Measurements from ENCODE around the gene EHBP1.

Gene EHBP1

DNA sequence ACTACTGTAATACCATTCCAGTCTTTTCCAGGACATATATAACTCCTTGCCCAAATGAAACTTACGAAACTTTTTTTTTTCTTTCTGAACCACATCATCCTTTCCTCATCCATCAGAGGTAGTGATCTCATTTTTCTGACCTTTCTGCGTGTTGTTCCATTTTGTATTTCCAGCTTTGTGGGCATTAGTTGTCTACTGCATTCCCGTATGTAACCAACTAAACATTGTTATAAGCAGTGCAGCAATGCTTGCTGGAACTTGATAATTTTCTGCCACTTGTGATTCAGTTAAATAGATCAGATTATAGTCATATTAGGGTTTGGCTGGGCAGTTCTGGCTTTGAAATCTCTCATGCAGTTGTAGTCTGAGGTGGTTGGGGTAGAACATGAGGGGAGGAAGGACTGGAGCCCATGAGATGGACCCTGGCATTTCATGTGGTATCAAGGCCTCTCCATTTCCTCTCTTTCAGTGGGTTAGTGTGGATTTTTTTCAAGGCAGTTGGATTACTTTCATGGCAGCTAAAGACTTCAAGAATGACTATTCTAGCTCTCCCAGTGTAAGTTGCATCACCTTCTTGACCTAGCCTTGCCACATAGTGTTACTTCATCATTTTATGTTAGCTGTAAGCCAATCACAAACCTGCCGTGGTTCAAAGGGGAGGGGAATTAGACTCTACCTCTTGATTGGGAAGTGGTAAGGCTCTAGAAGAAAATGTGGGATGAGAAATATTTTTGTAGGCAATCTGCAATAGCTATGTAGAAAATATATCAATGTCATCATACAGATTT, 80.5 kb downstream of the EHBP1 start:
- DNase-seq: no peak

DNA sequence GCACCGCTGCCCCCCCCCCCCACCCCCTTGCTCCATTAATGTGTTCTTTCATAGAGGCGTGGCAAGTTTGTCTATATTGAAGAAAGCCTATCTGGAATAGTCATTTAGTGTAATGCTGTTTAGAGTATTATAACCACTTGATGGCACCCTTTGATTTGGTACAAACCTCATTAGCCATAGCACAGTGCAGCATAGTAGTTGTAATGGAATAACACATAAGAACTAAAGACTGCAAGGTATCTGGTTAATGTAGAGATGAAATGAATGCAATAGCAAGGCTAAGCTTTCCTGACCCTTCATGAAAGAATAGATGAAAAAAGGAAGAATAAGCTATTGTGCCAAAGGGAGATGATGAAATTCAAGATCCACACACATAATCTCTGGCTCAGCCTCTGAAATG, 81.9 kb downstream of the EHBP1 start:
- no peak for DNase-seq

DNA sequence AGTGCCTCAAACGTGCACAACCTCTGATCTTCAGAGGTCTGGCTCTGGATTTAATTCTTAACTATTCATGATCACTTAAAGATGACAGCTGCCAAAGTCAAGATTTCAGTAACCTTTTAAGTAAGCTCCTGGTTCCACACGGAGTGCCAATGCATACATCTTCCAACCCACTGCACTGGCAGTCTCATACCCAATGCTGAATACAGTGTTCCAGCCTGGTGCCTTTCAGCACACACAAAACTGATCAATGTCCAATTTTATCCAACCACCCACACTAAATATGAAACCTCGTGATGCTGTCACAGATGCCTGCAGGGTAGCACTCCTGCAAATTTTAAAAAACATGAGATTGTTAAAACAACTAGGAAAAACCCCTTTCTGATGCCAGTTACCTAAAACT, 84.0 kb downstream of the EHBP1 start:
- DNase-seq: no peak

DNA sequence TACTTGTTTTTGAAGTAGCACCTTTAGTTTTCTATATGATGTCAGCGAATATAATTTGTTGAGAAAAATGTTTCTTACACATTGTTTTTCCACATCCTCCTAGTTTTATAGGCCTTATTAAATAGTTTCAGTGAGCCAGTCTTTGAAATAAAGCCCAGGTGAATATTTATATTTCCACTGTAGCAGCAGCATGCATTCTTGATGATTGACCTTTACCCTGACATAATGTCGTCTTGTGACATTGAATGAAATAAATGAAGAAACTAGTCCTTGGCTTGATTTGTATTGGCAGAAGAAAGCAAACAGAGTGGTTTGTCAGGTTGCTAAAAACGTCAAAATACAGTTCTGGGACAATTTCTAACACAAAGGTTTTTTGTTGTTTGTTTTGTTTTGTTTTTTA, 84.4 kb downstream of the EHBP1 start:
- DNase-seq: no peak

DNA sequence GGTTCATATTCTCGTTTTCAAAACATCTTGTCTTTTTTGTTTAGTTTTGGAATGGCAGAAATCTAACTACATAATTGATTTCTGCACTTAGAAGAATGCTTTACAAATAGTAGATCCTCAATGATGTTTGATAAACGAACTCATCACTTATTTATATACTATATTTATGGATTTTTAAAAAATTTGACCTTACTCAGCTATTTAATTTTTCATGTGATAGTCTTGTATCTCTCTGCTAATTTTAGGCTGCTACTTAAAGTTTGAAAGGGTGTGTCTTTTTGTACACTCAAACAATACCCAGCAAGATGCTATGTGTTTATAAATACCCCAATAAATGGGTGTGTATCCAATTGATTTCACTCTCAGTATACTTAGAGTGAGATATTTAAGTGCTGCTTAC, 86.9 kb downstream of the EHBP1 start:
- DNase-seq: no peak

DNA sequence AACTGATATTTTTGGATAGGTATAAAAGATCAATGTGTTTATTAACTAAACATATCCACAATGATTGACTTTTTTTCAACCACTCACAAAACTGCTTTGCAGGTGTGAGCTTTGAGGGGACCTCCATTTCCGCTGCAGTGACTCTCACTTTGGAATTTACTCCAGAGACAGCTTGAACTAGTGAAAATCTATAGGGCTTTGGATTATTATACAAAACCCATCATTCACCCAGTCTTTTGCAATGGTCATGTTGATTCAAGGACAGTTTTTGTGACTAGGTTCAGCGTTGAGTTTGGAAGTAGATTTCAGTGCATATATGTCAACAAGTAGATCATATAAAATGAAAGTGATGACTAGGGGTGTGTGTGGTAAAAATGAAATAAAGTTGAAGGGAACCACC, 87.7 kb downstream of the EHBP1 start:
- no peak for DNase-seq

DNA sequence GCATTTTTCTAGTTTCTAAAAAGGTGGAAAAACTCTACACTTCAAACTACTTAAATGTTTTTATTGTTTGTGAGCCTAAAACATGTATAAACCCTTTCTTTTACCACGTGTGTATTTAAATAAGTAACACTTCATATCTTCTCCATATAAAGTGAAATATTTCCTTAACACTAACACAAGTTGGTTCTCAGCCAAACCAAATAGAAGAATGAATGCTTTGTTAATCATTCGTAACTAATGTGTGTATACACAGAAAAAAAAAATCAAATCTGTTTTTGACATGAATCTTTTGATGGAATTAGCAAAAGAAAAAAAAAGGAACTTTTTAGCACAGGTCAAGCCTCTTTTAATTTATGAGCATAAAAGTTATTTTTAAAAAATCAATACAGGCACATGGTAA, 89.3 kb downstream of the EHBP1 start:
- no peak for DNase-seq

DNA sequence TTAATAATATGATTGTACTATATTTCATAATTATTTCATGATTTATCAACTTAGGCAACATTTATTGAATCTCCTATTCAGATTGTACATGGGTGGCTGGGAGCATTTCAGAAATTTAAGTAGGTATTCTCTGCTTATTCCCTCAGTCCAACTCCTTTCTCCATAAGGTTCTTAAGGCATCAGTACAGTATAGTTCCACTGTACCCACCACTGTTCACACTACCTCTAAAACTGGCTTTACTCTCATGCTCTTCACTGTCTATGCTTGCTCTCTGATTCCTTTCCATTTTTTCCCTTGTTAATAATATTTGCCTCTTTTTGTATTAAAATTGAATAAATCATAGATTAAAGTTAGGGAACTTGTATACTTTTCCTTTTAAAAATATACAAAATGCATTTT, 89.8 kb downstream of the EHBP1 start:
- no peak for DNase-seq

DNA sequence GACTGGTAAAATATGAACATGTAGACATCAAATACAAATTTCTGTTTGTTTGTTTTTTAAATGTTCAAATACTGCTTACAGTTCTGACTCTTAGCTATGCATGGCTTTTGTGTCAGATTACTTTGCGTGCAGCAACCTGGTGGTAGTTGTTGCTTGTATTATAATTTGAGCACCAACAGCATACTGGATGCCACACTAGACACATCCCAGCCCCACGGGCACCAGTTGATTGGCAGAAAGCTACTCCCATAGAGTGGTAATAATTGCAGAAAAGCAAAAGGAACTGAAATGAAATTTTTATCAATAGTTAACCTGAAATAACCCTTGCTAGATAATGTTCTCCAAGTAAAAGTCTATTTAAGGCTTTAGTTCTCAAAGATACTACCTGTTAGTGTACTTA, 91.6 kb downstream of the EHBP1 start:
- no peak for DNase-seq

DNA sequence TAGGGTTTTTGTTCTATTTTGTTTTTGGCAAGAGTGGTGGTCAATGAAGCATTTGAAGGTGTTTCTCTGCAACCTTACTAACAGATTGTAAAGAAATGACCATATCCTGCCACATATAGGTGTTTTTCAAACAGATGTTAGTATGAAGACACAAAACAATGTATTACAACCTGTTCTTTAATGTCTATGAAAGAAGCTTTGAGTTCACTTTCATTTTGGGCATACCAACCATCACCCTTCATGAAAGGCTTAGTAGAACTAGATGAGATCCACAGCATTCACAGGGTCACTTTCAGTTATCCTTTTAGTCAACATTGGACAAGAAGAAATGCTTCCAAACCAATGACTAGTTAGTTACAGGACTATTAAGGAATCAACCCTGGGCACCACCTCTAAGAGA, 95.1 kb downstream of the EHBP1 start:
- DNase-seq: no peak

DNA sequence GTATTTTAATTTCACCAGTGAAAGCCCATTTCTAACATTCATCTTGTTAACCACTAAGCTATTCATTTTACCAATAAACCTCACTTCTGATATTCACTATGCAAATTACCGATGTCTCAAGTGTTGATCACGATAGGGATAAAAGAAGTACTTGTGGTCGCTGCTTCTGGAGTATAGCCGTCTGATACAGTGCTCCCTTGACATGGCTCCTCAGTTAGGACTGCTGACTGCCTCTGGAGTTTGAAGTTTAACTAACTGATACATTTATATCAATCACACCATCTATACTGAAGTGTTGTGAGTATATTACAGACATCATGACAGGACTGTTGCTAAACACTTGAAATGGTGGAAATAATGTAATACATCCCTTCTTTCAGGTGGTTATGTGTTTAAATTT, 95.6 kb downstream of the EHBP1 start:
- DNase-seq: no peak

DNA sequence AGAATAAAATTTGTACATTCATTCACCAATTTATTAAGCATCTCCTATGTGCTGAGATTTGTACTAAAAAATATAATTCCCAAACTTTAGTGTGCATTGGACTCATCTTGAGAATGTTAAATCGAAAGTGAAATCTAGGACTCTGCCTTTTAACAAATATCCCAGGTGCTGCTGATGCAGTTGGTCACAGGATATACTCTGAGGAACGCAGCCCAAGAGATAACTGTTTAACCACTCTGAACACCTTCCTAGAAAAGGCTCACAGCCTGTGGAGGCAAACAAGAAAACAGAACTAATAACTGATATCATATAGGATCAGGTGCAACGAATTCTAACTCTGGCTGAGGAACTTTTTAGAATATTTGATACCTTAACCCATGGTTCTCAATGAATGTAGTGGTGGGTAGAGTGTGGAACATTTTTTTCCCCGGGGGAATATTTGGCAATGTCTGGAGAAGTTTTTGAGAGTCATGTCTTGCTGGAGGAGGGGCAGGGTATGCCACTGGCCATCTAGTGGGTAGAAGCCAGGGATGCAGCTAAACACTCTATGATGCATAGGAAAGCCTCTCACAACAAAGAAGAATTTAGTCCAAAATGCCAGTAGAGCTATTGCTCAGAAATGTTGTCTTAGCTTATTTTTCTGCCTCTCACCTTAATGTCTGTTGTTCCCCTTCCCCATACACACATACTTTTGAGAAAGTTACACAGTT, 96.5 kb downstream of the EHBP1 start:
- DNase-seq: no peak

DNA sequence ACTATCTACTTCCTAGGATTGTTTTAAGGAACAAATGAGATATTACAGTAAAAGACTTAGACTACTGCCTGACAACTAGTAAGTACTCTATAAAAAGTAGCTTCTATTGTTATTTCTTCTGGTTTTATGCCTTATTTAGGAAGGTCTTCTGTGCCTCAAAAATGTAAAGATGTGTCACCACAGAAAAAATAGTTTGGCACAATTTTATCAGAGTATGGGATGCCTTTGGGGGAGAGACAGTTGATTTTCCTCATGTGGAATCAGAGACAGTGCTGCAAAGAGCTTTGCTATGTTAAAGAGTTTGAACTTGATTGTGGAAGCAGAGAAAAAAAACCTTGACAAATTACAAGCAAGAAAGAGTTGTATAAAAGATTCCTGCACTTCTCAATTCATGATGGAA, 98.4 kb downstream of the EHBP1 start:
- DNase-seq: no peak

DNA sequence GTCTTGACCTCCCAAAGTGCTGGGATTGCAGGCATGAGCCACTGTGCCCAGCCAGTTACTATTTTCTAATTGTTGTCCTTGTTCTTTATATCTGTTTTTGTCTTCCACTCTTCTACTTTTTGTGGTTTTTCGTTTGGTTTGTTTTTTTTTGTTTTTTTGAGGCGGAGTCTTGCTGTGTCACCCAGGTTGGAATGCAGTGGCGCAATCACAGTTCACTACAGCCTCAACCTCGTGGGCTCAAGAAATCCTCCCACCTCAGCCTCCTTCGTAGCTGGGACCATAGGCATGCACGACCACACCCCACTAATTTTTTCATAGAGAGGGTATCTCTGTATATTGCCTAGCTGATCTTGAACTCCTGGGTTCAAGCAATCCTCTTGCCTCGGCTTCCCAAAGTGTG, 100.7 kb downstream of the EHBP1 start:
- DNase-seq: no peak

DNA sequence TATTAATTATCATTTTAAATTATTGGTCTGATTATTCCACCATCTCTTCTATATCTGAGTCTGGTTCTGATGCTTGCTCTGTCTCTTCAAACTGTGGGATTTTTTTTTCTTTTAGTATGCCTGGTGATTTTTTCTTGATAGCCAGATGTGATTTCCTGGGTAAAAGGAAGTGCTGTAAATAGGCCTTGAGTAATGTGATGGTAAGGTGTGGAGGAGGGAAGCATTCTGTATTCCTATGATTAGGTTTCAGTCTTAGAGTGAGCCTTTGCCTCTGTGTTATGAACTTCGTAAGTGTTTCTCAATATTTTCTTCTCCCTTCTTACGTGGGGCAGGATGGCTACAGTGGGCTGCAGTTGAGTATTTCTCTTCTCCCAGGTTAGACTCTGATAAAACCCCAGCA, 103.0 kb downstream of the EHBP1 start:
- no peak for DNase-seq

DNA sequence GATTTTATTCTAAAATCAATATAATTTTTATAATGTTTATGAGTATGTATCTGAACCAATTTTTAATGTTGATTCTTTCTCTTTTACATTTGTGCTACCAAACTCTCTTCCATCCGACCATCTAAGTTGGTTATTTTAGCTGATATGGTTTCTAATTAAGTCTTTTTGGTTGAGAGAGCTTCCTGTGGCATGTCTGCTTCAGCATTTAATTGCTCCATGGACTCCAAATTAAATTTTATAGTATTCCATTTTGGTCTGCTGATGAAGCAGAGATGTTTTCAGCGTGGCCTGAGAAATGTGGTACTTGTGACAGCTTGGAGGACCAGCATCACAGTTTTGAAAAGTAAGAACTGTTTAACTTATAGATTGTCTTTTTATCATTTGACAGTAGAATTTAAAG, 105.6 kb downstream of the EHBP1 start:
- no peak for DNase-seq

DNA sequence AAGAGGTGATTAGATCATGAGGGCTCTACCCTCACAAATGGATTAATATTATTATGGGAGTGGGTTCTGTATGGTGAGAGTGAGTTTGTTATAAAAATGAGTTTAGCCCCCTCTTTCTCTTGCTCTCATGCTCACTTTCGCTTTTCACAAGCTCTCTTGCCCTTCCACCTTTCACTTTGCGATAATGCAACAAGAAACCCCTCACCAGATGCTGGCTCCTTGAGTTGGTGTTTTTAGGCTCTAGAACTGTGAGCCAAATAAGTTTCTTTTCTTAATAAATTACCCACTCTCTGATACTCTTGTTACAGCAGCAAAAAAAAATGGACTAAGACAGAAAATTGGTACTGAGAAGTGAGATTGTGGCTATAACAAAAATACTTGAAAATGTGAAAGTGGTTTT, 106.5 kb downstream of the EHBP1 start:
- DNase-seq: no peak

DNA sequence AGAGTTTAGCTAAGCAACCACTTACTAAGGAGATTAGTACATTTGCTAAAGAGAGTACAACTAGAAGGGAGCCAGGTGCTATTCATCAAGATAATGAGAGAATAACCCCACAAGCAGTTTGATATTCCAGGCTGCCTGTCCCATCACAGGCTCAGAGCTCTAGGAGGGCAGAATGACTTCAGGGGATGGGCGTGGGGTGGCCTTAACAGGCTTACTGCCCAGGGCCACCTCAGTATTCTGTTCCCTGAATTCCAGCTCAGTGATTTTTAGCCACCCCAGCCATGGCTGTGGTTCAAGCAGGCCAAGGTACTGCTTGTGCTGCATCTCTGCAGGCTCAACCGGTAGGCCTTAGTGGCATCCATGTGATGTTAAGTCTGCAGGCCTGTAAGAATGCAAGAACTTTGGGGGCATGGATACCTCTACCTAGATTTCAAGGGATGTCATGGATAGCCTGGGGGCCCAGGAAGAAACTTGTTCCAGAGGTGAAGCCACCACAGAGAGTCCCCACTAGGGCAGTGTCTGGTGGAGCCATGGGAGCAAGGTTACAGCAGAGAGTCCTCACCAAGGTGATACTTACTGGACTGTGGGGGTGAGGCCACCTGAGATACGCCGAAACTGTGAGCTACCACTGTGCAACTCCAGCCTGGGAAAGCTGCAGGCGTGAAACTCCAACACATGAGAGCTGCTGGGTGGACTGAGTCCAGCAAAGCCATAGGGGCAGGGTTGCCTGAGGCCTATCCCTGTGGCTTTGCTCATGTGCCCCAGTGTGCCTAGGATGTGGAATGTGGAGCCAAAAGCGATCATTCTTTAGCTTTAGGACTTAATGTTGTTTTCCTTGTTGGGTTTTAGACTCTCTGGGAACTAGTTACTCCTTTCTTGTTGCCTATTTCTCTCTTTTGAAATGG, 107.7 kb downstream of the EHBP1 start:
- no peak for DNase-seq

DNA sequence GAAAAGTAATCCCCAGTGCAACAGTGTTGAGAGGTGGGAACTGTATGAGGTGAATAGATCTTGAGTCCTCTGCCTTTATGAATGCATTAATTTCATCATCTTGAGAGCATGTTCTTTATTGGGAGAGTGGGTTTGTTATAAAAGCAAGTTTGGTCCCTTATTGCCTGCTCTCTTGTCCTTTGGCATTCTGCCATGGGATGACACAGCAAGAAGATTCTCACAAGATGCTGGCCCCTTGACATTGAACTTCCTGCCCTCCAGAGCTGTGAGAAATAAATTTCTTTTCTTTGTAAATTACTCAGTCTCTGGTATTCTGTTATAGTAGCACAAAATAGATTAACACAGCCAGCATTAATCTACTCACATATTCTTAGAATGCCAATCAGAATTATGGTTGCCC, 108.6 kb downstream of the EHBP1 start:
- no peak for DNase-seq

DNA sequence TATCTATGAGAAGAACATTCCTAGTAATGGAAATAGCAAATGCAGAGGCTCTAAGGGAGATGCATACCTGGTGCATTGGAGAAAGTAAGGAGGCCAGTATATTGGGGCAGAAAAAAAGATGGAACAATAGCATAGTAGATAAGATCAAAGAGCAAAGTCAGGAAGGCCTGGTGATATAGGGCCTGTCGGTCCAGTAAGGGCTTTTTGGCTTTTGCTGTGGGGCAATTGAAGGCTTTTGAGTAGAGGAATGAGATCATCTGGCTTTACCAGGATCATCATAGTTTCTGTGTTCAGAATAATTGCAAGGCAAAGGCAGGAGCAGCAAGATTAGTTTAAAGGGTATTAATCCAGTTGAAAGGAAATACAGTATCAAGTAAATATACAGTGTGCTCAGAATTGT, 111.8 kb downstream of the EHBP1 start:
- DNase-seq: no peak

DNA sequence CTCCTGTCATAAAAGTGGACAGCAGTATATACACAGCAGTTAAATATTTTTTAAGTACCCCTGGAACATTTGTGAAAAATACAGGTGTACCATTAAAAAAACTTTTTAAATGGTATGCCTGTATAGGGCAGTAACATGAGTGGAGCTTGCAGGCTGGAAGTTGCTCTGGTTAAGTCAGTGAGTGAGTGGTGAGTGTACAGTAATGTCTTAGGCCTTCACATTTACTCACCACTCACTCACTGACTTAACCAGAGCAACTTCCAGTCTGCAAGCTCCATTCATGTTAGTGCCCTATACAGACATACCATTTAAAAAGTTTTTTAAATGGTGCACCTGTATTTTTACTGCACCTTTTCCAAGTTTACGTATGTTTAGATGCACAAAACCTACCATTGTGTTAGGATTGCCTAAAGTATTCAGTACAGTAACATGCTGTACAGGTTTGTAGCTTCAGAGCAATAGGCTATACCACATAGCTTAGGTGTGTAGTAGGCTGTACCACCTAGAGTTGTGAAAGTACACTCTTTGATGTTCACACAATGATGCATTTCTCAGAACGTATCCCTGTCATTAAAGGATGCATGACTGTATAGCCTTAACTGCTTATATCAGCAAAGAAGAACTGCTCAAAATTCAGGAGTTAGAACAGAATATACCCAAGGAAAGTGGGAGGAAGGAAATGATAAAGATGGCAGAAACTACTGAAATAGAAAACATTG, 112.6 kb downstream of the EHBP1 start:
- DNase-seq: no peak

DNA sequence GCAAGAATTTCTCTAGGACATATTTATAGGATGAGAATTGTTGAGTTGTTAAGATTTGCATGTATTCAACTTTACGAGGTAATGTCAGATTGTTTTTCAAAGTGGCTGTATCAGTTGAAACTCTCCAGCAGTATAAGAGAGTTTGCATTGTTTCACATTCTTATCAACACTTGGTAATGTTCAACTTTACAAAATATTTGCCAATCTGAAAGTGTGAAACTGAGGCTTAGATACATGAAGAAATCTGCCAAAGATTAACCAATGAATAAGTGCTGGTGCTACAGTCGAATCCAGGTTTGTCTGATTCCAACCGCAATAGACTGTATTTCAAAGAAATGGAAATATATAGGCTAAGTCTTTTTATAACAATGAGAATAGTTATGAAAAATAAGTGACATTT, 117.0 kb downstream of the EHBP1 start:
- no peak for DNase-seq

DNA sequence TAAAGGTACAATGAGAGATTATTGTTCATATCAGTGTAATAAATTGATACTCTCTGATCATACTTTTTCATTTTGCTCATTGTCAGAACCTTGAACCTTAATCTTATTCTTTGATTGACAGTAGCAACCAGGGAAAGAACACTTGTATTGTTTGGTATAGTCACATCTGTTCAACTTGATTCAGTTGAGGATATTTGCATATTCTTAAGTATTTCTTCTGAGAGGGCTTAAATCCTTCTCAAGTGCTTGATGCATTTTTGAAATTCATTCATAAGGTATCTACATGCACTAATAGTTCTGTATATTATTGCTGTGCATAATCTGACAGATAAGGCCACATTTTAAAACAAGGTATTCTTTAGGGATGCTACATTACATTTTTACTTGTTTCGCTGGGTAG, 118.9 kb downstream of the EHBP1 start:
- no peak for DNase-seq

Measured in activated CD4-positive, alpha-beta T cell treated with anti-CD3 and anti-CD28 coated beads, Interleukin-2, amount 50 U/mL, for 48 hours (primary cell).